ENCODE results near the gene SLIT1.
"Not testable (repeated sequence)": the region's sequence is repeated elsewhere in the genome, so short reads cannot be mapped to it uniquely, and the experiment has no call there.

Gene SLIT1

GRCh38 chr10:97087296-97087695 lies 98.5 kb downstream of the SLIT1 start:
- H3K4me3 ChIP-seq (replicated peaks in 1 of 2; ENCODE audit: low read depth in 2 of 2, low read length in 2 of 2): no peak overlapping the region
- no peak for DNase-seq (ENCODE audit: low read depth in 2 of 2)
- no peak for TF ChIP-seq CTCF (IDR thresholded peaks at IDR 0.05; ENCODE audit: low read depth, low read length)

- H3K4me3 ChIP-seq (replicated peaks in 1 of 2; ENCODE audit: low read depth in 2 of 2, low read length in 2 of 2): no peak overlapping the region
- DNase-seq (ENCODE audit: low read depth in 2 of 2): no peak
- no peak for TF ChIP-seq CTCF (IDR thresholded peaks at IDR 0.05; ENCODE audit: low read depth, low read length)
These were observed 99.2 kb downstream of the SLIT1 start for GRCh38 chr10:97086530-97086929.

DNA sequence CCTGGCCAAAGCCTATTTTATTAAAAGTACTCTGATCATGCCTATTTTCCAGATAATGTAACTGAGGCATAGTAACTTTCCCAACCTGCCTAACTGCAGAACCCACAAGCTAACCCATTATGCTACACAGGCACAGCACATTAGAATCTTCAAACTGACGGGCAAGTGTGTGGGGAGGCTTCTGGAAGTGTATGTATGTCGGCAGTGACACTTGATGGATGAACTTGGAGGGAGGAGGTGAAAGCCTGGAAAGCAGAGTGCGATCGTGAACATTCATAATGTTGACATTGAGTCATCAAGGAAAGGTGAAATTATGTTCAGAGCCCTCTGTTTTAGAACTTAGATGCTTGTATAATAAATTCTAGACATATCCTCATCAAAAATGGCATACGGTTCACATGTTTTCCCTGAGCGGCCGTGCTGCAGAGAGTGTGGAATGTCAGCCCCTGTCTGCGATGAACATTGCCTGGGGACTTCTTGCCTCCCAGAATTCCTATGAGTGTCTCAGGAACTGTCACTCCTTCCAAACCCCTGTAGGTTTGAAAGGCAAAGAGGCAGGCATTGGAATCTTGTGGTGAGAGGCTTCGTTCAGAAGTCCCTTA lies 102.4 kb downstream of the SLIT1 start:
- no peak overlapping the region for H3K4me3 ChIP-seq (replicated peaks in 1 of 2; ENCODE audit: low read depth in 2 of 2, low read length in 2 of 2)
- no peak for DNase-seq (ENCODE audit: low read depth in 2 of 2)
- TF ChIP-seq CTCF (IDR thresholded peaks at IDR 0.05; ENCODE audit: low read depth, low read length): no peak

DNA sequence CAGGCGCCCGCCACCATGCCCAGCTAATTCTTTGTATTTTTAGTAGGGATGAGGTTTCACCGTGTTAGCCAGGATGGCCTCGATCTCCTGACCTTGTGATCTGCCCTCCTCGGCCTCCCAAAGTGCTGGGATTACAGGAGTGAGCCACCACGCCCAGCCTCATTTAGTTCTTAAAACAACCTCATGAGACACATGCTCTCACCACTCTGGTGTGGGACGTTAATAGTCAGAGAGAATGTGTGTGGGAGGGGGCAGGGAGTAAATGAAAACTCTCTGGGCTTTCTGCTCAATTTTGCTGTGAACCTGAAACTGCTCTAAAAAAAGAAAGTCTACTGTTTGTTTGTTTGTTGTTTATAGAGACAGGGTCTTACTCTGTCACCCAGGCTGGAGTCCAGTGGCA lies 103.2 kb downstream of the SLIT1 start:
- not testable (repeated sequence) for H3K4me3 ChIP-seq (replicated peaks in 1 of 2; ENCODE audit: low read depth in 2 of 2, low read length in 2 of 2); DNase-seq (ENCODE audit: low read depth in 2 of 2)

DNA sequence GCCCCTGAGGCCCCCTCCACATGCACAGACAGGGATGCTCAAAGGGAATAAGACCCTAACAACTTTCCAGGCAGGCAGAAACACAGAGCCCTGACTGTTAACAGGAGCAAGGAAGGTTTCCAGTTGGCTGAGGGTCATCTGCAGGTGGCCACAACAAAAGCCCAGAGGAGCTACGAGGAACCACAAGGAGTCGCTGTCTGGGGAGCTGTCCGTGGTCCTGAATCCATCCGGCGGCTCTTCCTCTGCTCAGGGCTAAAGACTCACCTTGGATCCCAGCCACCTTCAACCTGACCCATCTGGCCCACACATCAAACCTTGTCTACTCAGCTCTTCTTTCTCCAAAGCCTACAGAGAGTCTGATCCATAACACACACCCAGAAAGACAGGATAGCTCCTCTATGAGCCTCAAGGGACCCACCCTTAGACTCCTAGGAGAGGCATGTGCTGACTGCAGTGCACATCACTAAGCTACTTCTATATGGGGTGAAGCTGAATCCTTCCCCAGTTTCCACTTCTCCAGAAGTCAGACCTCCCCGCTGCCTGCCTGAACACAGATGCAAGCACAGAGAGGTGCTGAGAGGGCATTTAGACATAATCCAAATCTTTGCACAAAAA lies 104.0 kb downstream of the SLIT1 start:
- DNase-seq (ENCODE audit: low read depth in 2 of 2): peak; percentile 67 to 70
- peak; percentile 95 for TF ChIP-seq CTCF (IDR thresholded peaks at IDR 0.05; ENCODE audit: low read depth, low read length)
- H3K4me3 ChIP-seq (replicated peaks in 1 of 2; ENCODE audit: low read depth in 2 of 2, low read length in 2 of 2): no peak overlapping the region

- no peak overlapping the region for H3K4me3 ChIP-seq (replicated peaks in 1 of 2; ENCODE audit: low read depth in 2 of 2, low read length in 2 of 2)
- no peak for TF ChIP-seq CTCF (IDR thresholded peaks at IDR 0.05; ENCODE audit: low read depth, low read length)
- no peak for DNase-seq (ENCODE audit: low read depth in 2 of 2)
These were observed 105.5 kb downstream of the SLIT1 start for GRCh38 chr10:97080051-97080776.

GRCh38 chr10:97079448-97079847 lies 106.3 kb downstream of the SLIT1 start:
- no peak for DNase-seq (ENCODE audit: low read depth in 2 of 2)
- TF ChIP-seq CTCF (IDR thresholded peaks at IDR 0.05; ENCODE audit: low read depth, low read length): no peak

More at GRCh38 chr10:97079448-97079847, 106.3 kb downstream of the SLIT1 start:
- H3K4me3 ChIP-seq (replicated peaks in 1 of 2; ENCODE audit: low read depth in 2 of 2, low read length in 2 of 2): no peak overlapping the region
